Naive B cell (primary cell): ENCODE data around the gene NTM. TPM values are rescaled to one million over a fixed set of nuclear protein-coding genes. Genes with fewer than 3 reads are reported as not detected.

ENCODE experiments used
- ATAC-seq, 2 donors: fragments of 150-1000 bp; cut with Tn5 transposase; 2 replicates each; pipeline ENCODE4 v1.10.0; 2021; ENCODE audit warnings: low read depth in 2 of 2, mild to moderate bottlenecking in 2 of 2, moderate library complexity in 2 of 2
- DNase-seq: peaks from one replicate; pipeline ENCODE4 v3.0.0; 2022
- H3K27ac Mint-ChIP-seq, 6 donors: one replicate each; pipeline ENCODE4 v1.8.0; 2020 to 2022; ENCODE audit warnings: mild to moderate bottlenecking in 6 of 6, mixed read lengths in 6 of 6, moderate library complexity in 5 of 6, inconsistent platforms in 2 of 6
- H3K27me3 Mint-ChIP-seq, 3 donors: one replicate each; pipeline ENCODE4 v1.8.0; 2021 to 2022; ENCODE audit warnings: mixed read lengths in 3 of 3, mild to moderate bottlenecking in 1 of 3
- H3K36me3 Mint-ChIP-seq, 2 donors: one replicate each; pipeline ENCODE4 v1.8.0; 2020 to 2022; ENCODE audit warnings: mixed read lengths in 2 of 2, inconsistent platforms in 1 of 2, mild to moderate bottlenecking in 1 of 2
- H3K4me1 Mint-ChIP-seq, 3 donors: one replicate each; pipeline ENCODE4 v1.8.0; 2020 to 2022; ENCODE audit warnings: mixed read lengths in 3 of 3, inconsistent platforms in 1 of 3, mild to moderate bottlenecking in 1 of 3, moderate library complexity in 1 of 3
- H3K4me3 Mint-ChIP-seq, 8 donors: one replicate each; pipeline ENCODE4 v1.8.0; 2020 to 2022; ENCODE audit warnings: mild to moderate bottlenecking in 8 of 8, mixed read lengths in 8 of 8, moderate library complexity in 8 of 8, inconsistent platforms in 2 of 8
- H3K9me3 Mint-ChIP-seq, 7 donors: one replicate each; pipeline ENCODE4 v1.8.0; 2020 to 2022; ENCODE audit warnings: mixed read lengths in 7 of 7, mild to moderate bottlenecking in 5 of 7, inconsistent platforms in 2 of 7, moderate library complexity in 1 of 7
- polyA plus RNA-seq, 6 donors: library from polyadenylated mRNA; unstranded; fragments of 300-500 nt; fragmentation: Illumina TruSeq; gene quantifications; one replicate each; pipeline ENCODE4 v1.2.3, GENCODE V29; 2021; ENCODE audit warnings: low read depth in 6 of 6

NTM gene
- polyA plus RNA-seq, 6 donors from 2014 or later, result not detected

- Mint-ChIP-seq H3K36me3 (no peaks in the 10 kb centered on the region), H3K27me3 (peaks cover 0 to 13% (median 11%) of the 10 kb centered on the region in 3 donors), H3K9me3 (peaks cover 5 to 30% (median 8%) of the 10 kb centered on the region in 7 donors), H3K27ac (no peak overlapping the region), H3K4me1 (no peaks in the 10 kb centered on the region), H3K4me3 (no peak overlapping the region)
- ATAC-seq, result no peak
- no peak for DNase-seq
Observed at GRCh38 chr11:131606811-131607335, 236.5 kb downstream of the NTM start.

- H3K27ac Mint-ChIP-seq, result no peak overlapping the region
- H3K4me3 Mint-ChIP-seq, result no peak overlapping the region
- no peak for DNase-seq
- peaks cover 0 to 12% (median 6%) of the 10 kb centered on the region in 7 donors for H3K9me3 Mint-ChIP-seq
- no peaks in the 10 kb centered on the region for H3K36me3 Mint-ChIP-seq
- ATAC-seq, result no peak
- peaks cover 0 to 13% (median 11%) of the 10 kb centered on the region in 3 donors for H3K27me3 Mint-ChIP-seq
- no peaks in the 10 kb centered on the region for H3K4me1 Mint-ChIP-seq
Observed at GRCh38 chr11:131609337-131609736, 238.9 kb downstream of the NTM start.

- Mint-ChIP-seq H3K4me3 (no peak overlapping the region), H3K27ac (no peak overlapping the region), H3K36me3 (no peaks in the 10 kb centered on the region), H3K4me1 (no peaks in the 10 kb centered on the region), H3K27me3 (peaks cover 0 to 13% (median 11%) of the 10 kb centered on the region in 3 donors), H3K9me3 (peaks cover 0 to 12% (median 3%) of the 10 kb centered on the region in 7 donors)
- no peak for DNase-seq
- no peak for ATAC-seq
Observed at GRCh38 chr11:131609921-131610320, 239.5 kb downstream of the NTM start.

- ATAC-seq (no peak), DNase-seq (no peak)
- Mint-ChIP-seq H3K4me1 (no peaks in the 10 kb centered on the region), H3K36me3 (no peaks in the 10 kb centered on the region), H3K4me3 (no peak overlapping the region), H3K27ac (no peak overlapping the region), H3K9me3 (peaks cover 0 to 12% (median 3%) of the 10 kb centered on the region in 7 donors), H3K27me3 (peaks cover 0 to 13% (median 11%) of the 10 kb centered on the region in 3 donors)
Observed at GRCh38 chr11:131611322-131611721, 240.9 kb downstream of the NTM start.

GRCh38 chr11:131612533-131612932 lies 242.1 kb downstream of the NTM start:
- H3K4me3 Mint-ChIP-seq, result no peak overlapping the region
- H3K9me3 Mint-ChIP-seq, result peaks cover 0 to 8% (median 3%) of the 10 kb centered on the region in 7 donors
- no peak for DNase-seq
- peaks cover 0 to 13% (median 11%) of the 10 kb centered on the region in 3 donors for H3K27me3 Mint-ChIP-seq
- no peaks in the 10 kb centered on the region for H3K4me1 Mint-ChIP-seq
- no peak for ATAC-seq
- H3K27ac Mint-ChIP-seq, result no peak overlapping the region
- no peaks in the 10 kb centered on the region for H3K36me3 Mint-ChIP-seq

- H3K9me3 Mint-ChIP-seq, result no peaks in the 10 kb centered on the region
- H3K4me3 Mint-ChIP-seq, result no peak overlapping the region
- ATAC-seq, result no peak
- H3K27me3 Mint-ChIP-seq, result peaks cover 0 to 13% (median 11%) of the 10 kb centered on the region in 3 donors
- no peaks in the 10 kb centered on the region for H3K4me1 Mint-ChIP-seq
- DNase-seq, result no peak
- H3K36me3 Mint-ChIP-seq, result no peaks in the 10 kb centered on the region
- H3K27ac Mint-ChIP-seq, result no peak overlapping the region
Observed at GRCh38 chr11:131614631-131615030, 244.2 kb downstream of the NTM start.

- DNase-seq (no peak), ATAC-seq (no peak)
- Mint-ChIP-seq H3K9me3 (no peaks in the 10 kb centered on the region), H3K27ac (no peak overlapping the region), H3K27me3 (peaks cover 0 to 9% (median 6%) of the 10 kb centered on the region in 3 donors), H3K4me1 (no peaks in the 10 kb centered on the region), H3K4me3 (no peak overlapping the region), H3K36me3 (no peaks in the 10 kb centered on the region)
Observed at GRCh38 chr11:131615611-131616010, 245.2 kb downstream of the NTM start.

GRCh38 chr11:131616481-131617140 lies 246.2 kb downstream of the NTM start:
- Mint-ChIP-seq H3K4me3 (no peak overlapping the region), H3K4me1 (no peaks in the 10 kb centered on the region)
- no peak for ATAC-seq

GRCh38 chr11:131618201-131618600 lies 247.8 kb downstream of the NTM start:
- Mint-ChIP-seq H3K27ac (no peak overlapping the region), H3K36me3 (no peaks in the 10 kb centered on the region), H3K4me1 (no peaks in the 10 kb centered on the region), H3K27me3 (no peaks in the 10 kb centered on the region), H3K4me3 (no peak overlapping the region), H3K9me3 (peaks cover 0 to 2% (median 0%) of the 10 kb centered on the region in 7 donors)
- ATAC-seq (no peak), DNase-seq (no peak)

More at GRCh38 chr11:131616481-131617140, 246.2 kb downstream of the NTM start:
- no peak for DNase-seq
- no peaks in the 10 kb centered on the region for H3K9me3 Mint-ChIP-seq
- no peaks in the 10 kb centered on the region for H3K27me3 Mint-ChIP-seq
- H3K27ac Mint-ChIP-seq, result no peak overlapping the region
- H3K36me3 Mint-ChIP-seq, result no peaks in the 10 kb centered on the region

GRCh38 chr11:131622193-131622592 lies 251.8 kb downstream of the NTM start:
- Mint-ChIP-seq H3K36me3 (no peaks in the 10 kb centered on the region), H3K27me3 (peaks cover 0 to 9% (median 0%) of the 10 kb centered on the region in 3 donors), H3K27ac (no peak overlapping the region), H3K4me3 (no peak overlapping the region), H3K9me3 (peaks cover 0 to 3% (median 0%) of the 10 kb centered on the region in 7 donors), H3K4me1 (no peaks in the 10 kb centered on the region)
- no peak for ATAC-seq
- DNase-seq, result no peak

GRCh38 chr11:131624531-131624930 lies 254.1 kb downstream of the NTM start:
- Mint-ChIP-seq H3K4me3 (no peak overlapping the region), H3K27ac (no peak overlapping the region), H3K36me3 (no peaks in the 10 kb centered on the region), H3K9me3 (peaks cover 0 to 7% (median 0%) of the 10 kb centered on the region in 7 donors), H3K4me1 (no peaks in the 10 kb centered on the region), H3K27me3 (peaks cover 8 to 25% (median 9%) of the 10 kb centered on the region in 3 donors)
- ATAC-seq (no peak), DNase-seq (no peak)

GRCh38 chr11:131626788-131627187 lies 256.4 kb downstream of the NTM start:
- no peak for ATAC-seq
- Mint-ChIP-seq H3K4me3 (no peak overlapping the region), H3K9me3 (peaks cover 0 to 7% (median 0%) of the 10 kb centered on the region in 7 donors), H3K27ac (no peak overlapping the region), H3K36me3 (no peaks in the 10 kb centered on the region), H3K27me3 (peaks cover 9 to 25% (median 10%) of the 10 kb centered on the region in 3 donors), H3K4me1 (no peaks in the 10 kb centered on the region)
- DNase-seq, result no peak

- H3K9me3 Mint-ChIP-seq, result peaks cover 0 to 7% (median 2%) of the 10 kb centered on the region in 7 donors
- peaks cover 9 to 25% (median 10%) of the 10 kb centered on the region in 3 donors for H3K27me3 Mint-ChIP-seq
- peak overlapping the region in 1 of 6 donors; percentile 83 for H3K27ac Mint-ChIP-seq
- no peak for DNase-seq
- no peaks in the 10 kb centered on the region for H3K36me3 Mint-ChIP-seq
- ATAC-seq, result no peak
- no peak overlapping the region for H3K4me3 Mint-ChIP-seq
- no peaks in the 10 kb centered on the region for H3K4me1 Mint-ChIP-seq
Observed at GRCh38 chr11:131628739-131629138, 258.3 kb downstream of the NTM start.

- Mint-ChIP-seq H3K4me1 (no peaks in the 10 kb centered on the region), H3K4me3 (no peak overlapping the region), H3K9me3 (peaks cover 0 to 7% (median 2%) of the 10 kb centered on the region in 7 donors), H3K36me3 (no peaks in the 10 kb centered on the region), H3K27me3 (peaks cover 9 to 25% (median 10%) of the 10 kb centered on the region in 3 donors), H3K27ac (no peak overlapping the region)
- no peak for ATAC-seq
- no peak for DNase-seq
Observed at GRCh38 chr11:131629925-131630540, 259.6 kb downstream of the NTM start.
